SK-N-SH treated with all-trans-retinoic acid at 6 μM for 48 hours (cell line): Measurements from ENCODE around the gene XRCC3.

Experiments
- ATAC-seq: fragments of 200-7000 bp; cut with Tn5 transposase; 3 replicates; pipeline ENCODE4 v1.9.1; 2020; ENCODE audit warnings: mild to moderate bottlenecking, moderate library complexity
- ARNTL ChIP-seq: fragments of 450-650 bp; formaldehyde crosslinking; IDR thresholded peaks from 2 replicates; pipeline ENCODE4 v1.5.0; 2020; ENCODE audit warnings: low read depth, mild to moderate bottlenecking, moderate library complexity, borderline replicate concordance
- BACH2 ChIP-seq: fragments of 250-450 bp; sonication (Bioruptor Pico); IDR thresholded peaks from 2 replicates; pipeline ENCODE4 v1.9.0; 2021; ENCODE audit warnings: mild to moderate bottlenecking, borderline replicate concordance
- CSDC2 ChIP-seq: fragments of 250-450 bp; sonication (Bioruptor Pico); IDR thresholded peaks from 2 replicates; pipeline ENCODE4 v1.5.0; 2020; ENCODE audit warnings: mild to moderate bottlenecking, moderate library complexity
- ESRRG ChIP-seq: fragments of 250-450 bp; sonication (Bioruptor Pico); IDR thresholded peaks from 2 replicates; pipeline ENCODE4 v1.6.1; 2021; ENCODE audit warnings: mild to moderate bottlenecking
- GLIS3 ChIP-seq: fragments of 250-450 bp; sonication (Bioruptor Pico); IDR thresholded peaks from 2 replicates; pipeline ENCODE4 v1.5.0; 2020; ENCODE audit warnings: mild to moderate bottlenecking, moderate library complexity
- ISL1 ChIP-seq: fragments of 250-450 bp; sonication (Bioruptor Pico); IDR thresholded peaks from 2 replicates; pipeline ENCODE4 v2.1.2; 2022; ENCODE audit warnings: mild to moderate bottlenecking, moderate library complexity
- OSR1 ChIP-seq: fragments of 250-450 bp; sonication (Bioruptor Pico); IDR thresholded peaks from 2 replicates; pipeline ENCODE4 v1.8.0; 2022; ENCODE audit warnings: moderate library complexity, mild to moderate bottlenecking, inconsistent platforms
- PPARA ChIP-seq: fragments of 250-450 bp; sonication (Bioruptor Pico); IDR thresholded peaks from 2 replicates; pipeline ENCODE4 v1.5.0; 2020; ENCODE audit warnings: mild to moderate bottlenecking, borderline replicate concordance
- RARB ChIP-seq: fragments of 250-450 bp; sonication (Bioruptor Pico); IDR thresholded peaks from 2 replicates; pipeline ENCODE4 v1.8.0; 2021; ENCODE audit warnings: mild to moderate bottlenecking, moderate library complexity
- SNAI2 ChIP-seq: fragments of 250-450 bp; sonication (Bioruptor Pico); IDR thresholded peaks from 2 replicates; pipeline ENCODE4 v1.5.0; 2020; ENCODE audit warnings: mild to moderate bottlenecking, moderate library complexity
- TOX ChIP-seq: fragments of 250-450 bp; sonication (Bioruptor Pico); IDR thresholded peaks from 2 replicates; pipeline ENCODE4 v1.8.0; 2021; ENCODE audit warnings: mild to moderate bottlenecking, moderate library complexity, borderline replicate concordance
- ZC3H10 ChIP-seq: fragments of 250-450 bp; sonication (Bioruptor Pico); IDR thresholded peaks from 2 replicates; pipeline ENCODE4 v1.5.1; 2021; ENCODE audit warnings: mild to moderate bottlenecking, moderate library complexity
- ZFP30 ChIP-seq: fragments of 450-650 bp; formaldehyde crosslinking; IDR thresholded peaks from 2 replicates; pipeline ENCODE4 v1.5.0; 2022; ENCODE audit warnings: mild to moderate bottlenecking, moderate library complexity
- ZNF565 ChIP-seq: fragments of 450-650 bp; formaldehyde crosslinking; conservative IDR thresholded peaks from 2 replicates; pipeline ENCODE4 v1.5.0; 2020; ENCODE audit warnings: low read depth, mild to moderate bottlenecking, moderate library complexity
- ZNF8 ChIP-seq: fragments of 450-650 bp; formaldehyde crosslinking; IDR thresholded peaks from 2 replicates; pipeline ENCODE4 v1.5.0; 2020; ENCODE audit warnings: mild to moderate bottlenecking, moderate library complexity
- TF ChIP-seq, protein P1 (sequence below): fragments of 250-450 bp; sonication (Bioruptor Pico); IDR thresholded peaks from 2 replicates; pipeline ENCODE4 v1.5.1; 2020; ENCODE audit warnings: low read depth, mild to moderate bottlenecking, moderate library complexity
- TF ChIP-seq, protein P2 (sequence below): fragments of 250-450 bp; sonication (Bioruptor Pico); IDR thresholded peaks from 2 replicates; pipeline ENCODE4 v1.5.1; 2021; ENCODE audit warnings: mild to moderate bottlenecking, moderate library complexity
- TF ChIP-seq, protein P3 (sequence below): fragments of 250-450 bp; sonication (Bioruptor Pico); IDR thresholded peaks from 2 replicates; pipeline ENCODE4 v1.8.0; 2021; ENCODE audit warnings: low read depth, mild to moderate bottlenecking, moderate library complexity, borderline replicate concordance
- TF ChIP-seq, protein P4 (sequence below): fragments of 250-450 bp; sonication (Bioruptor Pico); IDR thresholded peaks from 2 replicates; pipeline ENCODE4 v1.5.0; 2020; ENCODE audit warnings: mild to moderate bottlenecking, moderate library complexity

The XRCC3 gene

DNA sequence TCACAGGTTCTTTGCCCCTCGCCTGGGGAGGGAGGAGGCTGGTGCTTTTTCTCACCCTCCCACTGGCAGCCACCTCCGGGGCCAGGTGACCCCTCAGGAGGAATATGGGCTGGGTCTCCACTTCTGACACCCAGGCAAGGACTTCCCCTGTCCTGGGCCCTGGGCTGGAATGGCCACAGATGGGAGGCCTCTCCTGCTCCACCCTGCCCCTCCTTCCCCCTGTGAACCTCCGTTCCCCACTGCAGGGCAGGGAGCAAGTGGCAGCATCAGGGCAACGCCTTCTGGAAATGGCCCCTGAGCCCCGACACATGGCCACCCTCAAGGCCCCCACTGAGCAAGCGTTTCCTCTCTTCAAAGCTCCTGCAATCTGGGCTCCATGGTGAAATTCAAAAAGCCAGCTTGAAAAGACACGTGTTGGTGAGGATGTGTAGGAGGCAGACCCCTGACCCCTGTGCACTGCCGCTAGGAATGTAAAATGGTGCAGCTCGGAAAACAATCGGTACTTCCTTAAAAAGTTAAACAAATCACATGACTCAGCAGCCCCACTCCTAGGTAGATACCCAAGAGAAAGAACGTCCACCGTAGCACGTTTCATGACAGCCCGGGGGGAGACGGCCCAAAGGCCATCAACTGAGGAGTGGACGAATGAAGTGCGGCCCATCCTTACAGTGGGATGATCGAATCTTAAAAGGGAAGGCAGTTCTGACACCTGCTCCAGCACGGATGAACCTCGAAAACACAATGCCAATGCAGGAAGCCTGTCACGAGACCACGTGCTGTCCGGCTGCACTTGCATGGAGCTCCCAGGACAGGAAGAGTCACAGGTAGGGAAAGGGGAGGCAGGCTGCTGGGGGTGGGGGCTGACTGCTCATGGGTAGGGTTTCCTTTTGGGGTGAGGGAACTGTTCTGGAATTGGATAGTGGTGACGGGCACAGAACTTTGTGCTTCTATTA is 11.5 kb downstream of the XRCC3 start:
- TF ChIP-seq ESRRG (CRISPR knock-in tag) = no peak
- no peak for TF ChIP-seq RARB
- no peak for TF ChIP-seq CSDC2 (CRISPR knock-in tag)
- no peak for TF ChIP-seq ISL1
- TF ChIP-seq ZNF8 = no peak
- ATAC-seq = no peak

DNA sequence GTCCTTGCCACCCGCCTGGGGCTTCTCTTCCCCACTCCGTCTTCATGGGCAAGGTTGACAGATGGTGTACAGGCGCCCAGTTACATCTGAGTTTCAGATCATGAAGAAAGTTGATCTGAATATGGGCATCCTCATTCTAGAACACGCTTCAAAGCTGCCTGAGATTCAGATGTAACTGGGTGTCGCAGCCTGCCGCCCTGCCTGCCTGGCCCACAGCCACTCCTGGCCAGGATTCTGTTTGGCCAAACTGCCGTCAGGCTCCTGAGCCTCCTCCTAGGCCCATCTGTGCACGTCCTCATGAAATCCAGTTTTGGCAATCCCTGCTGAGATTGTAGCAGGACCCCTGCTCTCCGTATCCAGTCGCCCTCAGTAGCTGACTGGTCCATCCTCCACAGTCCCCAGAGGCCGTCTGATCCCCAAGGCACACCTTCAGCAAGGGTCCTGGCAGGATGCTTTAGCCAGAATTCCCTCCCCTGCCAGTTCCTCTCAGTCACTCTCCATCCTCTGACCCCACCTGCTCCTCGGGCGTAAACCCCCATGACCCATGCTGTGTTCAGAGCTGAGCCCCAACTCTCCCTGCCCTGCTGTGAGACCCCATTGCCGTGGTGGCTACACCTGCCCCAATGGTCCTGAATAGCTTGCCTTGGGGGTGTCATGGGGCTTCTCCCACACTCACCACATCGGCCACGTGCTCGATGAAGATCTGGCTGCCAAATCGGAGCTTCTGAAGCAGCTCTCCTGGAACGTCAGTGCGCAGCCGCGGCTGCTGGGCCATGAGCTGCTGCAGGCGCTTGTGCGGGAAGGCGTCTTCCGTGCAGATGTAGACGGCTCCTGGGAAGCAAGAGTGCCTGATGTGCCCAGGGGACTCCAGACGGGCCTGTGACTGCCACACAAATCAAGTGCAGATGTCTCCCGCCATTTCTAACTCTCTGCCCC is 12.5 kb downstream of the XRCC3 start:
- TF ChIP-seq ZNF8 (no peak), TOX (CRISPR knock-in tag) (no peak), CSDC2 (CRISPR knock-in tag) (no peak), ZC3H10 (CRISPR knock-in tag) (no peak), GLIS3 (no peak), SNAI2 (CRISPR knock-in tag) (no peak), ISL1 (no peak), BACH2 (CRISPR knock-in tag) (no peak), RARB (no peak), ARNTL (CRISPR knock-in tag) (no peak)
- TF ChIP-seq, protein P1, sequence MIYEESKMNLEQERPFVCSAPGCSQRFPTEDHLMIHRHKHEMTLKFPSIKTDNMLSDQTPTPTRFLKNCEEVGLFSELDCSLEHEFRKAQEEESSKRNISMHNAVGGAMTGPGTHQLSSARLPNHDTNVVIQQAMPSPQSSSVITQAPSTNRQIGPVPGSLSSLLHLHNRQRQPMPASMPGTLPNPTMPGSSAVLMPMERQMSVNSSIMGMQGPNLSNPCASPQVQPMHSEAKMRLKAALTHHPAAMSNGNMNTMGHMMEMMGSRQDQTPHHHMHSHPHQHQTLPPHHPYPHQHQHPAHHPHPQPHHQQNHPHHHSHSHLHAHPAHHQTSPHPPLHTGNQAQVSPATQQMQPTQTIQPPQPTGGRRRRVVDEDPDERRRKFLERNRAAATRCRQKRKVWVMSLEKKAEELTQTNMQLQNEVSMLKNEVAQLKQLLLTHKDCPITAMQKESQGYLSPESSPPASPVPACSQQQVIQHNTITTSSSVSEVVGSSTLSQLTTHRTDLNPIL = no peak
- TF ChIP-seq, all 23 proteins: peak for 0
- ATAC-seq = no peak

DNA sequence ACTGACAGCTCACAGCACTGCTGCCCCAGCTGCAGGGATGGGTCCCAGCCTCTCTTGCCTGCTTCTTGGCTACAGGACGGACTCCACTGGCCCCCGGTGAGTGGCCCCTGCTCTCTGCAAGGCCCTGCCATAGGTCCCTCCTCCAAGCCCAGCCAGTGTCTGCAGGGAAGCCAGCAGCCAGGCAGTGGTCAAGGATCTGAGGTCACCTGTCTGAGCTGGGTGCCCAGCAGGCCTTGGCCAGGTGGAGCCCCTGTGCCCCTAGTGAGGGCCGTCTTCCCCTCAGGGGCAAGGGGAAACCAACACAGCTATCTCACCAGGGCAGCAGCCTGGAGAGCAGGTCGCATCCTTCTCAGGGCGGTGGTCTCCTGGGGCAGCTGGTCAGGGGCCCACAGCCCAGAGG is 13.2 kb downstream of the XRCC3 start:
- no peak; the same call in 2 of the 3 replicates for ATAC-seq

More for the DNA sequence above, 13.2 kb downstream of the XRCC3 start:
- TF ChIP-seq ESRRG (CRISPR knock-in tag) = no peak
- TF ChIP-seq ARNTL (CRISPR knock-in tag) = no peak
- TF ChIP-seq, protein P1 = no peak
- no peak for TF ChIP-seq ZFP30 (CRISPR knock-in tag)
- TF ChIP-seq PPARA (CRISPR knock-in tag) = no peak
- TF ChIP-seq, protein P2, sequence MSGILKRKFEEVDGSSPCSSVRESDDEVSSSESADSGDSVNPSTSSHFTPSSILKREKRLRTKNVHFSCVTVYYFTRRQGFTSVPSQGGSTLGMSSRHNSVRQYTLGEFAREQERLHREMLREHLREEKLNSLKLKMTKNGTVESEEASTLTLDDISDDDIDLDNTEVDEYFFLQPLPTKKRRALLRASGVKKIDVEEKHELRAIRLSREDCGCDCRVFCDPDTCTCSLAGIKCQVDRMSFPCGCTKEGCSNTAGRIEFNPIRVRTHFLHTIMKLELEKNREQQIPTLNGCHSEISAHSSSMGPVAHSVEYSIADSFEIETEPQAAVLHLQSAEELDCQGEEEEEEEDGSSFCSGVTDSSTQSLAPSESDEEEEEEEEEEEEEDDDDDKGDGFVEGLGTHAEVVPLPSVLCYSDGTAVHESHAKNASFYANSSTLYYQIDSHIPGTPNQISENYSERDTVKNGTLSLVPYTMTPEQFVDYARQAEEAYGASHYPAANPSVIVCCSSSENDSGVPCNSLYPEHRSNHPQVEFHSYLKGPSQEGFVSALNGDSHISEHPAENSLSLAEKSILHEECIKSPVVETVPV (CRISPR knock-in tag) = no peak
- no peak for TF ChIP-seq ZNF565 (CRISPR knock-in tag)
- TF ChIP-seq, protein P3, sequence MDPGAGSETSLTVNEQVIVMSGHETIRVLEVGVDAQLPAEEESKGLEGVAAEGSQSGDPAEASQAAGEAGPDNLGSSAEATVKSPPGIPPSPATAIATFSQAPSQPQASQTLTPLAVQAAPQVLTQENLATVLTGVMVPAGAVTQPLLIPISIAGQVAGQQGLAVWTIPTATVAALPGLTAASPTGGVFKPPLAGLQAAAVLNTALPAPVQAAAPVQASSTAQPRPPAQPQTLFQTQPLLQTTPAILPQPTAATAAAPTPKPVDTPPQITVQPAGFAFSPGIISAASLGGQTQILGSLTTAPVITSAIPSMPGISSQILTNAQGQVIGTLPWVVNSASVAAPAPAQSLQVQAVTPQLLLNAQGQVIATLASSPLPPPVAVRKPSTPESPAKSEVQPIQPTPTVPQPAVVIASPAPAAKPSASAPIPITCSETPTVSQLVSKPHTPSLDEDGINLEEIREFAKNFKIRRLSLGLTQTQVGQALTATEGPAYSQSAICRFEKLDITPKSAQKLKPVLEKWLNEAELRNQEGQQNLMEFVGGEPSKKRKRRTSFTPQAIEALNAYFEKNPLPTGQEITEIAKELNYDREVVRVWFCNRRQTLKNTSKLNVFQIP (CRISPR knock-in tag) = no peak
- TF ChIP-seq OSR1 (CRISPR knock-in tag) = no peak
- no peak for TF ChIP-seq ZC3H10 (CRISPR knock-in tag)
- TF ChIP-seq, protein P4, sequence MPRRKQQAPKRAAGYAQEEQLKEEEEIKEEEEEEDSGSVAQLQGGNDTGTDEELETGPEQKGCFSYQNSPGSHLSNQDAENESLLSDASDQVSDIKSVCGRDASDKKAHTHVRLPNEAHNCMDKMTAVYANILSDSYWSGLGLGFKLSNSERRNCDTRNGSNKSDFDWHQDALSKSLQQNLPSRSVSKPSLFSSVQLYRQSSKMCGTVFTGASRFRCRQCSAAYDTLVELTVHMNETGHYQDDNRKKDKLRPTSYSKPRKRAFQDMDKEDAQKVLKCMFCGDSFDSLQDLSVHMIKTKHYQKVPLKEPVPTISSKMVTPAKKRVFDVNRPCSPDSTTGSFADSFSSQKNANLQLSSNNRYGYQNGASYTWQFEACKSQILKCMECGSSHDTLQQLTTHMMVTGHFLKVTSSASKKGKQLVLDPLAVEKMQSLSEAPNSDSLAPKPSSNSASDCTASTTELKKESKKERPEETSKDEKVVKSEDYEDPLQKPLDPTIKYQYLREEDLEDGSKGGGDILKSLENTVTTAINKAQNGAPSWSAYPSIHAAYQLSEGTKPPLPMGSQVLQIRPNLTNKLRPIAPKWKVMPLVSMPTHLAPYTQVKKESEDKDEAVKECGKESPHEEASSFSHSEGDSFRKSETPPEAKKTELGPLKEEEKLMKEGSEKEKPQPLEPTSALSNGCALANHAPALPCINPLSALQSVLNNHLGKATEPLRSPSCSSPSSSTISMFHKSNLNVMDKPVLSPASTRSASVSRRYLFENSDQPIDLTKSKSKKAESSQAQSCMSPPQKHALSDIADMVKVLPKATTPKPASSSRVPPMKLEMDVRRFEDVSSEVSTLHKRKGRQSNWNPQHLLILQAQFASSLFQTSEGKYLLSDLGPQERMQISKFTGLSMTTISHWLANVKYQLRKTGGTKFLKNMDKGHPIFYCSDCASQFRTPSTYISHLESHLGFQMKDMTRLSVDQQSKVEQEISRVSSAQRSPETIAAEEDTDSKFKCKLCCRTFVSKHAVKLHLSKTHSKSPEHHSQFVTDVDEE = no peak
